Astrocyte of the spinal cord (primary cell): ENCODE measurements around the gene STK39.
A peak's percentile ranks its signal among the peaks of the same experiment; 100 is the strongest.
"Not testable (repeated sequence)": the region's sequence is repeated elsewhere in the genome, so short reads cannot be mapped to it uniquely, and the experiment has no call there.

Experiments used
- DNase-seq: peaks from one replicate; pipeline ENCODE4 v3.0.0; 2011; ENCODE audit warnings: low read depth, low spot score
- H3K4me3 ChIP-seq: 2 replicates; pipeline ENCODE4 v1.5.1; 2011; ENCODE audit warnings: low read depth, mild to moderate bottlenecking, low read length, moderate library complexity
- CTCF ChIP-seq: IDR thresholded peaks from 2 replicates; pipeline ENCODE4 v1.5.1; 2012; ENCODE audit warnings: low read depth, mild to moderate bottlenecking, low read length, inconsistent platforms
- in situ Hi-C: cut with HindIII; loops from 2 replicates; pipeline ENCODE4 v1.10.0; 2017; ENCODE audit warnings: low sequenced_read_pairs

The STK39 gene

GRCh38 chr2:168286535-168286934, 39.1 kb upstream of the STK39 start:
- TF ChIP-seq CTCF: no peak
- in situ Hi-C loops: no loop called here
- DNase-seq: no peak
- H3K4me3 ChIP-seq: no peak overlapping the region

- H3K4me3 ChIP-seq: no peak overlapping the region
- peak; percentile 78 for DNase-seq
- TF ChIP-seq CTCF: no peak
- in situ Hi-C loops: no loop called here
These were observed 31.1 kb upstream of the STK39 start for GRCh38 chr2:168278424-168278888.

- no peak for TF ChIP-seq CTCF
- H3K4me3 ChIP-seq: no peak overlapping the region
- in situ Hi-C loops: no loop called here
- DNase-seq: no peak
These were observed 29.9 kb upstream of the STK39 start for GRCh38 chr2:168277276-168277675.

- in situ Hi-C loops: no loop called here
- no peak for TF ChIP-seq CTCF
- DNase-seq: no peak
- H3K4me3 ChIP-seq: no peak overlapping the region
These were observed 24.8 kb upstream of the STK39 start for GRCh38 chr2:168272225-168272624.

- in situ Hi-C loops, H3K4me3 ChIP-seq, DNase-seq: not testable (repeated sequence)
These were observed 15.5 kb upstream of the STK39 start for GRCh38 chr2:168262926-168263325.

GRCh38 chr2:168256448-168256847, 9.1 kb upstream of the STK39 start:
- no peak for DNase-seq
- in situ Hi-C loops: no loop called here
- no peak for TF ChIP-seq CTCF
- no peak overlapping the region for H3K4me3 ChIP-seq

- DNase-seq: no peak
- no peak for TF ChIP-seq CTCF
- H3K4me3 ChIP-seq: no peak overlapping the region
- in situ Hi-C loops: no loop called here
These were observed 8.5 kb upstream of the STK39 start for GRCh38 chr2:168255866-168256265.
